Islet precursor cell (in vitro differentiated cells): ENCODE data around the gene TAF1D.
A peak's percentile ranks its signal among the peaks of the same experiment; 100 is the strongest.
"Not testable (repeated sequence)": the region's sequence is repeated elsewhere in the genome, so short reads cannot be mapped to it uniquely, and the experiment has no call there.

Experiments used
- DNase-seq: peaks from one replicate; pipeline ENCODE4 v3.0.0-alpha.2; 2018

The TAF1D gene

GRCh38 chr11:93741094-93741881 lies at the start of gene TAF1D, which contains the start of gene C11orf54:
Gene TAF1D (minus strand): TSS chr11:93741495. CDS start chr11:93739304, 2,191 bp downstream.
Gene C11orf54 (plus strand): TSS chr11:93741672. CDS start chr11:93747394, 5,722 bp downstream.
- peak; percentile 98 for DNase-seq

GRCh38 chr11:93784935-93785360 lies 43.7 kb upstream of the TAF1D start:
- no peak for DNase-seq

GRCh38 chr11:93784145-93784934 lies 43.0 kb upstream of the TAF1D start, which contains the start of gene MED17:
Gene MED17 (plus strand): TSS chr11:93784282. CDS start chr11:93784514, 232 bp downstream.
- peak; percentile 97 for DNase-seq

- no peak for DNase-seq
These were observed 42.5 kb upstream of the TAF1D start for GRCh38 chr11:93783765-93784144.

- no peak for DNase-seq
These were observed 42.1 kb upstream of the TAF1D start for GRCh38 chr11:93783362-93783761.

GRCh38 chr11:93775289-93775688 lies 34.0 kb upstream of the TAF1D start:
- no peak for DNase-seq

- not testable (repeated sequence) for DNase-seq
These were observed 33.3 kb upstream of the TAF1D start for GRCh38 chr11:93774560-93774959.

GRCh38 chr11:93773601-93774200 lies 32.4 kb upstream of the TAF1D start:
- no peak for DNase-seq

- peak; percentile 71 for DNase-seq
These were observed 31.8 kb upstream of the TAF1D start for GRCh38 chr11:93773045-93773477.

GRCh38 chr11:93772123-93772522 lies 30.8 kb upstream of the TAF1D start:
- DNase-seq = no peak

GRCh38 chr11:93770160-93770559 lies 28.9 kb upstream of the TAF1D start:
- no peak for DNase-seq

- no peak for DNase-seq
These were observed 25.7 kb upstream of the TAF1D start for GRCh38 chr11:93767018-93767417.

- DNase-seq = no peak
These were observed 25.2 kb upstream of the TAF1D start for GRCh38 chr11:93766504-93766903.

GRCh38 chr11:93765551-93765950 lies 24.3 kb upstream of the TAF1D start:
- no peak for DNase-seq

GRCh38 chr11:93761910-93762309 lies 20.6 kb upstream of the TAF1D start:
- no peak for DNase-seq

- not testable (repeated sequence) for DNase-seq
These were observed 17.8 kb upstream of the TAF1D start for GRCh38 chr11:93759123-93759522.

- no peak for DNase-seq
These were observed 16.9 kb upstream of the TAF1D start for GRCh38 chr11:93757924-93758865.

- DNase-seq = no peak
These were observed 16.0 kb upstream of the TAF1D start for GRCh38 chr11:93757301-93757700.

- no peak for DNase-seq
These were observed 15.5 kb upstream of the TAF1D start for GRCh38 chr11:93756748-93757147.

- no peak for DNase-seq
These were observed 11.9 kb upstream of the TAF1D start for GRCh38 chr11:93753241-93753640.

GRCh38 chr11:93751001-93751400 lies 9.7 kb upstream of the TAF1D start:
- no peak for DNase-seq

- no peak for DNase-seq
These were observed 5.8 kb upstream of the TAF1D start for GRCh38 chr11:93747122-93747521.
